ENCODE measurements around the gene ATOH7. TPM values are rescaled to one million over a fixed set of nuclear protein-coding genes. Genes with fewer than 3 reads are reported as not detected.

Gene ATOH7
- total and polyA plus RNA-seq, 9 of the 15 experiments (the other 6 are each of a cell fraction or from before 2014, with no cell fraction given): not detected

GRCh38 chr10:68239596-68240150 is 7.8 kb upstream of the ATOH7 start:
- H3K9me1 ChIP-seq (ENCODE audit: control insufficient read depth, insufficient read depth, low read length): no peaks in the 10 kb centered on the region
- no peaks in the 10 kb centered on the region for H3K4me1 ChIP-seq (replicated peaks in 1 of 2; ENCODE audit: control insufficient read depth in 2 of 2, insufficient read depth in 2 of 2, low read length in 2 of 2)
- no peaks in the 10 kb centered on the region for H4K20me1 ChIP-seq (replicated peaks; ENCODE audit: control insufficient read depth, insufficient read depth, low read length)
- H3K36me3 ChIP-seq (ENCODE audit: control insufficient read depth, insufficient read depth, low read length): no peaks in the 10 kb centered on the region
- no peak for ATAC-seq
- in situ Hi-C loops (cut with MboI) (no loop called here), intact Hi-C loops (cut with micrococcal nuclease) (no loop called here)
- ChIA-PET CTCF (ENCODE audit: low intra/inter-chr PET ratio) (no interaction called here), POLR2A (interaction anchor here (0.6 to 1.8 kb wide), 2 partner anchors 14 to 24 kb away, joined by 4 read pairs; no protein-coding TSS in a partner anchor)
- H3K79me2 ChIP-seq (ENCODE audit: control insufficient read depth, insufficient read depth, low read length): no peaks in the 10 kb centered on the region
- WGBS (ENCODE audit: insufficient coverage, low coverage, missing lambda C conversion rate): 5% methylated on average over 5 of the region's 5 CpGs
- H3K9me3 ChIP-seq (replicated peaks; ENCODE audit: control insufficient read depth, insufficient read depth, low read depth, low read length): no peaks in the 10 kb centered on the region
- no peak overlapping the region for H3K27ac ChIP-seq (ENCODE audit: extremely low read depth, low read depth, low read length)
- no peak overlapping the region for H3K4me2 ChIP-seq (ENCODE audit: insufficient read depth, low read length)
- peaks cover 17 to 43% of the 10 kb centered on the region in 2 experiments for H3K27me3 ChIP-seq (ENCODE audit: control insufficient read depth in 2 of 2, insufficient read depth in 2 of 2, low read length in 2 of 2)
- FAIRE-seq: no peak
- no peak overlapping the region for H3K4me3 ChIP-seq
- no peak for TF ChIP-seq ZNF668 (CRISPR knock-in tag; IDR thresholded peaks at IDR 0.05)
- no peak for TF ChIP-seq ZKSCAN1 (IDR thresholded peaks at IDR 0.05; ENCODE audit: low read depth, low read length)
- TF ChIP-seq FUS (optimal IDR thresholded peaks at IDR 0.05; ENCODE audit: low read depth, low read length): no peak
- TF ChIP-seq CREB1 (IDR thresholded peaks at IDR 0.05): no peak
- TF ChIP-seq CREB1 (CRISPR knock-in tag; IDR thresholded peaks at IDR 0.05): no peak
- no peak for TF ChIP-seq ZNF41 (CRISPR knock-in tag; conservative IDR thresholded peaks at IDR 0.05)
- TF ChIP-seq FOXK2 (conservative IDR thresholded peaks at IDR 0.05 in 1 of 2, IDR thresholded peaks at IDR 0.05 in 1 of 2; ENCODE audit: low read depth in 2 of 2): no peak
- no peak for TF ChIP-seq SUPT5H (IDR thresholded peaks at IDR 0.05)
- TF ChIP-seq ZNF766 (CRISPR knock-in tag; conservative IDR thresholded peaks at IDR 0.05): no peak
- TF ChIP-seq TCF3 (CRISPR knock-in tag; IDR thresholded peaks at IDR 0.05): no peak
- TF ChIP-seq RBFOX2 (IDR thresholded peaks at IDR 0.05; ENCODE audit: low read depth, low read length): no peak
- TF ChIP-seq ZNF282 (CRISPR knock-in tag; IDR thresholded peaks at IDR 0.05): no peak
- no peak for TF ChIP-seq FOXA3 (CRISPR knock-in tag; conservative IDR thresholded peaks at IDR 0.05 in 1 of 2, IDR thresholded peaks at IDR 0.05 in 1 of 2)
- DNase-seq (ENCODE audit: extremely low read depth in 1 of 4, low spot score in 3 of 4): no peak
- no peak overlapping the region for H3K9ac ChIP-seq (ENCODE audit: insufficient read depth in 1 of 2, low read depth in 2 of 2, low read length in 2 of 2)
- no TSS peak for BruUV-seq (replicated peaks)
- no peak overlapping the region for H2AFZ ChIP-seq (ENCODE audit: low read depth, low read length)

Measured in K562 (cell line).